SW 1271 (cell line): ENCODE measurements around the gene ZNF383.
"Not testable (repeated sequence)": the region's sequence is repeated elsewhere in the genome, so short reads cannot be mapped to it uniquely, and the experiment has no call there.

Source experiments
- DNase-seq, 2 experiments: peaks; one replicate each; lab custom pipeline; 2025; lab: John Stamatoyannopoulos, UW

The ZNF383 gene

GRCh38 chr19:37217775-37218591 lies at the start of gene ZNF383:
ZNF383 (plus strand) TSS chr19:37218214; CDS start chr19:37230454, 12,240 bp downstream.
- DNase-seq: peak; percentile 54 to 85

- no peak for DNase-seq
Measured at GRCh38 chr19:37172368-37173366, 45.3 kb upstream of the ZNF383 start, which contains the start of gene ZNF585A. ZNF585A (minus strand) TSS chr19:37172695; CDS start chr19:37169910, 2,785 bp downstream.

- DNase-seq: not testable (repeated sequence)
Measured at GRCh38 chr19:37186071-37186470, 31.9 kb upstream of the ZNF383 start.

- not testable (repeated sequence) for DNase-seq
Measured at GRCh38 chr19:37195248-37195647, 22.8 kb upstream of the ZNF383 start.

DNA sequence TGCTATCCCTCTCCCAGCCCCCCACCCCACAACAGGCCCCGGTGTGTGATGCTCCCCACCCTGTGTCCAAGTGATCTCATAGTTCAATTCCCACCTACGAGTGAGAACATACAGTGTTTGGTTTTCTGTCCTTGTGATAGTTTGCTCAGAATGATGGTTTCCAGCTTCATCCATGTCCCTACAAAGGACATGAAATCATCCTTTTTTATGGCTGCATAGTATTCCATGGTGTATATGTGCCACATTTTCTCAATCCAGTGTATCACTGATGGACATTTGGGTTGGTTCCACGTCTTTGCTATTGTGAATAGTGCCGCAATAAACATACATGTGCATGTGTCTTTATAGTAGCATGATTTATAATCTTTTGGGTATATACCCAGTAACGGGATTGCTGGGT lies 20.9 kb upstream of the ZNF383 start:
- DNase-seq: not testable (repeated sequence)

GRCh38 chr19:37197768-37198167 lies 20.2 kb upstream of the ZNF383 start:
- no peak for DNase-seq

DNA sequence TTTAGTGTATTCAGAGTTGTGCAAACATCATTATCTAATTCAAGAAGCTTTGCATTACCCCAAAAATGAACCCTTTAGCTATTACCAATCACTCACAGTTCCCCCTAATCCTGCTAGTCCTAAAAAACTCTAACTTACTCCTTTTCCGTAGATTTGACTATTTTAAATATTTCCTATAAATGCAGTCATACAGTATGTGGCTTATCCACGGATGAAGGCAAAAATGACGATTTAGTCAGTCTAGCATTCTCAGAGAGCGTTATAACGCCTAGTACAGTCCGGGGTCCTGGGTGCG lies 587 bp upstream of the ZNF383 start:
- DNase-seq: no peak

DNA sequence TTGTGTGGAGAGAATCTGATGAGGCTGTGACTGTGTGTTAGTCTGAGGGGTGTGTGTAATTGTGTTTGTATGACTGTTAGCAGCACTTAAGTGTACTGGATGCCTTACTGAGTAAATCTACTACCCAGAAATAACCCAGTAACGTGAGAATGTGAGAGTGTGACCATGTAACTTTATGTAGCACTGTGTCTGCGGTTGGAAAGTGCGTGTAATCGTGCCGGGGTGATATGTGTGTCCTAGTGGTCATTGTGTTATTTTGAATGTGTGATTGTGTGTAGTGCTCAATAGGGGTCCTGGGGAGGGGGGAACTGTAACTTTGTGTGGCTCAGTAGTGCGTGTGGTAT lies 550 bp downstream of the ZNF383 start:
- DNase-seq: no peak

DNA sequence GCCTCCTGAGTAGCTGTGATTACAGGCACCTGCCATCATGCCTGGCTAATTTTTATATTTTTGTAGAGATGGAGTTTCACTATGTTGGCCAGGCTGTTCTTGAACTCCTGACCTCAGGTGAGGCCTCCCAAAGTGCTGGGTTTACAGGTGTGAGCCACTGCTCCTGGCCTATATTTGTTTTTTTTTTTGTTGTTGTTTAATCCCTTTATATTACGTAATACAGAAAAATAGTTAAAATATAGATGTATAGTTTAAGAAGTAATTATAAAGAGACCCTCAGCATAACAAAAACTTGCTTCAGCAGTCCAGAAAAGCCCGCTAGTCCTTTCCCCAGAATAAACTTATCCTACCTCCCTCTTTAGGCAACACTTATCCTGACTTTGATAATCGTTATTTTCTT lies 2.4 kb downstream of the ZNF383 start:
- DNase-seq: no peak

DNA sequence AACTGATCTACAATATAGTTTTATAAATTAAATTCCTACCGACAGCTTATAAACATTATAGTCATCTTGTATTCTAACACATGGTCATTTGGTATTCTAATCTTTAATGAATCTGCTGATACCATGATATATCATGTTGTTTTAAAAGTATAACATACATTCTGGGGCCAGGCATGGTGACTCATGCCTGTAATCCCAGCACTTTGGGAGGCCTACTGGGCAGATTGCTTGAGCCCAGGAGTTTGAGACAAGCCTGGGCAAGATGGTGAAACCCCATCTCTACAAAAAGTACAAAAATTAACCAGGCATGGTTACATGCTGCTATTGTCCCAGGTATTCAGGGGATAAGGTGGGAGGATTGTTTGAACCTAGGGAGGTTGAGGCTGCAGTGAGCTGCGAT lies 3.1 kb downstream of the ZNF383 start:
- DNase-seq: no peak

- DNase-seq: no peak
Measured at GRCh38 chr19:37226248-37226647, 8.2 kb downstream of the ZNF383 start.

DNA sequence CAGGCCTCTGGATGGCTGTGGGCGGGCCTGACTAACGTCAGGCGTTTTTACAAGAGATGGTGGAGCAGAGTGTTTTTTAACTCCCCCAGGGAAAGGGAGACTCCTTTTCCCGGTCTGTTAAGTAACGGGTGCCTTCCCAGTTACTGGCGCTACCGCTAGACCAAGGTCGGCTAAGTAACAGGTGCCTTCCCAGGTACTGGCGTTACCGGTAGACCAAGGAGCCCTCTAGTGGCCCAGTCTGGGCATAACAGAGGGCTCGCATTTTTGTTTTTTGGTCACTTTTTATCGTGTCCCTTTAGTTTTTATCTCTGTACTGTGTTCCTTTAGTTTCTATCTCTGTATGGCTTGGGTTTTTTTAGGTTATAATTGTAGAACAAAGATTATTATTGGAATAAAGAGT lies 10.0 kb downstream of the ZNF383 start:
- DNase-seq: no peak

DNA sequence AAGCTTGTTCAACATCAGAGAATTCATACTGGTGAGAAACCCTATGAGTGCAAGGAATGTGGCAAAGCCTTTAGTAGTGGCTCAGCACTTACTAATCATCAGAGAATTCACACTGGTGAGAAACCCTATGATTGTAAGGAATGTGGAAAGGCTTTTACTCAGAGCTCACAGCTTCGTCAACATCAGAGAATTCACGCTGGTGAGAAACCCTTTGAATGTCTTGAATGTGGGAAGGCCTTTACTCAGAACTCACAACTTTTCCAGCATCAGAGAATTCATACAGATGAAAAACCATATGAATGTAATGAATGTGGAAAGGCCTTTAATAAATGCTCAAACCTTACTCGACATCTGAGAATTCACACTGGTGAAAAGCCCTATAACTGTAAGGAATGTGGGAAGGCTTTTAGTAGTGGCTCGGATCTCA lies 25.2 kb downstream of the ZNF383 start:
- DNase-seq: no peak

DNA sequence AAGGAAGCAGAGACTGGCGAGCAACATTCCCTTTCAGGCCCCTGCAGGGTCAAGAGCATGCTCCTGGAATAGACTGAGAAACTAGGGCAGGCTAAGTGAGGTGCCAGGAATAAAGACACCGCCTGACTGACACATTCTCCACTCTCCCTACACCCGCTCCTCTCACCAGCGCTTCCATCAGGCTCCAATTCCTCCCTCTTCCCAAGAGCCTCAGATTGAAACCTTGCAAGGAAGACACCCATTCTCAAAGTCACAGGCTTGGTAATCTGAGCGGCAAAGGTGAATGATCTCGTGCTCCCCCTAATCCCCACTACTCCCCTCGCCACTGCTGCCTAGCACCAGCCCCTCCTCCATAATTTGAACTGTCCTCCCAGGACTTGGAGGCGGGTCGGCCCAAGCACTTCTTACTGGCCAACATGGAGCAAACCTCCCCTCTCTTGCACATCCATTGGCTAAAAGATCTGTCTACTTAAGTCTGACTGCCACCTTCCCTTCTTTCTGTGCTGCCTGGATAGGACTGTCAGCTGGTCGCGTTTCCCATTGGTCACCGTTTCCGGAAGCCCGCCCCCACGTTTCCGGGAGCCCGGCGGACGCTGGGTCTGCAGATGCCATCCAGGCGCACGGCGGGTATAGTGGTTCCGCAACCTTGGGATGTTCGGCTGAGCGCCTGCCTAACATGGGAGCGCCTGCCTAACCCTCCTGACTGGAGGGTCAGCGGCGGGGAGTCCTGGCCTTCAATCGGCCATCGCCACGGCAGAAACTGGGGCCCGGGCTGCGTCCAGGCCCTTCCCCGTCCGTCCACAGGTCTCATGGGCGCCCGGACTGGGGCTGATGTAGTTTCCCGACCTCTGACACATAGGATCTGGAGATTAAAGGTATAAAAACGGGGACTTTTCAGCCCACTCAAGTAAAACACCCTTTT lies 33.6 kb downstream of the ZNF383 start:
- DNase-seq: no peak

DNA sequence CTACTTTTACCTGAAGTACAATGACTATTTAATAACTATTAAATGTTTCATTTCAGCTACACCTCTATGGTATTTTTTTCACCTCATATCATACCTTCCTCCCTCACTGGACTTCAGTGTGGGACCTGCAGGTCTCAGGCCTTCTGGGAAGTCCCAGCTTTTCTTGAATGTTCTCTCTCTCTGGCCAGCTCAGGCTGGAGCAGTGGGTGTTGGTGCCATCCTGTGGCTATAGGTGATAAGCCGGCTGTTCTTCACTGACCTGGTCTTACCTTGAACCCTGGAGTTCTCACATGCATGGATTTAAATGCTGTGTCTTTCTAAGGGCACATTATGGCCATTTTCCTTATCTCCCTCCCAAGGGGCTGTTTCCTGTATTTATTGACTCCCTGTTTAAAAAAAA lies 45.0 kb downstream of the ZNF383 start:
- DNase-seq: not testable (repeated sequence)

DNA sequence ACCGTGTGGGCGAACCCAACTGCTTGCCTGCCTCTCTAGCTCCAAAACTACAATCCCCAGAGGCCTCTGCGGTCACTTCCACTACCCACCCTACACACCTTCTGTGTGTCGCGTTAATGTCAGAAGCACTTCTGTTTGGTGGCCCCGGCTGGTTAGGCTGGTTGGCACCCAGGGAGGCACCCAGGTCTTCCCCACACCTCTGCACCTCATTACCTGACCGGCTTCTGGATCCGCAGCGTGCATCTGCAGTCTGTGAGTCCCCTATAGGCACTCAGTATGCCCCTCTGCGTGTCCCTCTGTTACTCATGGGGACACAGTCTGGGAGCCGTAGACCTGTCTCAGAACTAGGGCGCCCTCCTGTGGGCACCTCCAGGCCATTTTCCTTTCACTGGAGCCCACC lies 49.0 kb downstream of the ZNF383 start:
- not testable (repeated sequence) for DNase-seq

GRCh38 chr19:37267755-37268154 lies 49.7 kb downstream of the ZNF383 start:
- DNase-seq: not testable (repeated sequence)

- DNase-seq: not testable (repeated sequence)
Measured at GRCh38 chr19:37280656-37281055, 62.6 kb downstream of the ZNF383 start.

GRCh38 chr19:37284020-37284419 lies 66.0 kb downstream of the ZNF383 start:
- not testable (repeated sequence) for DNase-seq

DNA sequence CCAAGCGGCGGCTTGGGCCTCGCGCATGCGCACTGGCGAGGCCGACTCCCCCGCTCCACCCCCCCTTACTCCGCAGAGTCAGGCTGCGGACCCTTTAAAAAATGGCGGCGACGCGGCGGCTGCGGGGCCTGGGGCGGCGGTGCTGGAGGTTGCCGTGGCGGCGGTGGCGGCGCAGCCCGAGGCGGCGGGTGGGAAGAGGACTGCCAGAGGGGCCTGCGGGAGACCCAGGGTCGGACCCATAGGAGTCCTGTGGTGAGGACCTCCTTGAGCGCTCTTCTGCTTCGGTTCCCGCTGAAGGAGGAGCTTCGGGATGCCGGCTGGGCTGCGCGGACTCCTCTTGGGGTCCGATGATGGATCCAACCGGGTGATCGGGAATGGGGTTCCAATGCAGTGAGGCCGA lies 71.2 kb downstream of the ZNF383 start:
- not testable (repeated sequence) for DNase-seq
